Sigmoid colon (tissue), 7 donors: ENCODE measurements around the gene MPZL2. TPM values are rescaled to one million over a fixed set of nuclear protein-coding genes. Genes with fewer than 3 reads are reported as not detected.

Source experiments
- DNase-seq: peaks from one replicate; pipeline ENCODE4 v3.0.0-alpha.2; 2019
- H3K27ac ChIP-seq, 4 donors: fragments of 200-600 bp; sonication (generic); one replicate each; pipeline ENCODE4 v1.5.1; 2016 to 2019; ENCODE audit warnings: mild to moderate bottlenecking in 1 of 4
- H3K27me3 ChIP-seq, 3 donors: fragments of 200-600 bp; sonication (generic); one replicate each; pipeline ENCODE4 v1.5.1; 2019; ENCODE audit warnings: mild to moderate bottlenecking in 1 of 3
- H3K36me3 ChIP-seq, 4 donors: fragments of 200-600 bp; sonication (generic); one replicate each; pipeline ENCODE4 v1.5.1; 2016 to 2019
- H3K4me1 ChIP-seq, 4 donors: fragments of 200-600 bp; sonication (generic); one replicate each; pipeline ENCODE4 v1.5.1; 2017 to 2019
- H3K4me3 ChIP-seq, 4 donors: fragments of 200-600 bp; sonication (generic); one replicate each; pipeline ENCODE4 v1.5.1; 2017 to 2019; ENCODE audit warnings: mild to moderate bottlenecking in 2 of 4, moderate library complexity in 1 of 4
- H3K9me3 ChIP-seq, 4 donors: fragments of 200-600 bp in 3 of 4; sonication (generic) in 3 of 4; one replicate each; pipeline versions ENCODE4 v1.5.1 to v1.6.1; 2013 to 2019
- EP300 ChIP-seq, 4 donors: sonication (generic); formaldehyde crosslinking; IDR thresholded peaks; one replicate each; pipeline ENCODE4 v1.6.1; 2017; ENCODE audit warnings: antibody characterized with exemption in 4 of 4
- POLR2A ChIP-seq, 2 donors: fragments of 450-650 bp; IDR thresholded peaks; one replicate each; pipeline ENCODE4 v1.6.1; 2016; ENCODE audit warnings: antibody characterized with exemption in 2 of 2, mild to moderate bottlenecking in 2 of 2, moderate library complexity in 2 of 2
- POLR2AphosphoS5 ChIP-seq, 4 donors: sonication (generic); formaldehyde crosslinking; IDR thresholded peaks; one replicate each; pipeline ENCODE4 v1.6.1; 2017; ENCODE audit warnings: antibody characterized with exemption in 4 of 4
- WGBS, 2 donors: extraction: QIAGEN DNeasy Blood & Tissue Kit; methylation state at CpG; one replicate each; pipeline ENCODE4 v1.1.7; 2013; 5-methylcytosine and 5-hydroxymethylcytosine counted together
- intact Hi-C: fragments of 100-400 bp; cut with DNase I; formaldehyde crosslinking; loops from one replicate; pipeline ENCODE4 v1.15.1; 2023
- polyA plus RNA-seq, 3 donors: library from polyadenylated mRNA; stranded (reverse); fragments of 200-250 nt; gene quantifications; one replicate each; pipeline ENCODE4 v1.2.3, GENCODE V29; 2013
- total RNA-seq, 4 donors: library from RNA; depleted of rRNA; stranded (reverse); fragments of >200 nt; gene quantifications; one replicate each; pipeline ENCODE4 v1.1.0, GENCODE V29; 2016
- TF ChIP-seq, protein P1 (sequence below), 4 experiments: fragments of 450-650 bp in 3 of 4; fragments of 200-600 bp in 1 of 4; IDR thresholded peaks; one replicate each; pipeline ENCODE4 v1.5.1; 2016 to 2019; ENCODE audit warnings: antibody characterized with exemption in 4 of 4, mild to moderate bottlenecking in 3 of 4, moderate library complexity in 2 of 4
- donor health status: healthy with polysubstance abuse.
- donor health status: Bipolar disorder and iron deficiency.
- donor health status: healthy.

MPZL2 gene
- total and polyA plus RNA-seq, 7 donors = 7.7 to 27.6 (median 9.6) TPM

DNA sequence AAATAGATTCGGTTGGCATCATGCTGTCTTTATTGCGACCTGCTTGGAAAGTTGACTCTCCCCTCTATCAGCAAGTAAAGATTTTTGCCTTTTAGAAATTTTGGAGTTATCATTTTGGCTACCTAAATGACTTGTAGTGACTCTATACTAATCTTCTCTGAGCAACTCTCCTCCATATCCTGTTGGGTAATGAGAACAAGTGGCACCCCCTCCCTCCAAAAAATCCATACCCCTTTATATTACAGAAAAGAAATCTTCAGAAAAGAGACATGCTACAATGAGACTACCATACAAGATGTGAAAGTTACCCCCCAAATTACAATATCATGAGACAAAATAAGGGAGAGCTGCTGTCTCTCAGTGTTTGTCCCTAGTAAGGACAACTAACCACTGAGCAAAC is 40.5 kb downstream of the MPZL2 start:
- WGBS, 2 donors = 53 to 76% methylated on average over 2 of the region's 2 CpGs
- no peak overlapping the region for H3K27ac ChIP-seq
- no peaks in the 10 kb centered on the region for H3K36me3 ChIP-seq
- no peak for TF ChIP-seq EP300 (IDR thresholded peaks at IDR 0.05)
- H3K27me3 ChIP-seq = peaks cover 0 to 20% (median 7%) of the 10 kb centered on the region in 3 donors
- no peaks in the 10 kb centered on the region for H3K4me1 ChIP-seq
- DNase-seq = no peak
- H3K9me3 ChIP-seq = no peaks in the 10 kb centered on the region
- H3K4me3 ChIP-seq = peak overlapping the region in 1 of 4 donors; percentile 28
- intact Hi-C loops = no loop called here

DNA sequence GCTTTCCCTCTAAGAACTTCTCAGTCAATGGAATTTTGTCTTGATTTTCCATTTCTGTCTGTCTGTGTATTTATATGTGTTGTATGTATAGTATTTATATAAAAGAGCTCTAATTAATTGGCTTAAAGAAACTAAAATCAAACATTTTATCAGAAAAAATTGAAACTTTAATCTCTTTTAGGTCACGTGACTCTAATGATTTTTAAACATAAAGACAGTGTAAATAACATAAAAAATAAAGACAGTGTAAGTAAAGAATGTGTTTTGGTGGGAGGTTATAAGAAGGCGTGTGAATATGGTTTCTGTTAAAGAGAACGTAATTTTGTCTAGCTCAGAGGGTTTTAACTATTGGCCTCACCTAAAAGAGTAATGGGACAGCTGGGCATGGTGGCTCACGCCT is 41.7 kb downstream of the MPZL2 start:
- H3K27me3 ChIP-seq = peaks cover 0 to 26% (median 7%) of the 10 kb centered on the region in 3 donors
- 55 to 74% methylated on average over 4 of the region's 4 CpGs for WGBS, 2 donors
- intact Hi-C loops = no loop called here
- no peaks in the 10 kb centered on the region for H3K9me3 ChIP-seq
- no peak overlapping the region for H3K27ac ChIP-seq
- no peaks in the 10 kb centered on the region for H3K4me1 ChIP-seq
- no peaks in the 10 kb centered on the region for H3K36me3 ChIP-seq
- TF ChIP-seq POLR2AphosphoS5 (IDR thresholded peaks at IDR 0.05) (no peak), POLR2A (IDR thresholded peaks at IDR 0.05) (no peak), EP300 (IDR thresholded peaks at IDR 0.05) (no peak)
- TF ChIP-seq, protein P1, sequence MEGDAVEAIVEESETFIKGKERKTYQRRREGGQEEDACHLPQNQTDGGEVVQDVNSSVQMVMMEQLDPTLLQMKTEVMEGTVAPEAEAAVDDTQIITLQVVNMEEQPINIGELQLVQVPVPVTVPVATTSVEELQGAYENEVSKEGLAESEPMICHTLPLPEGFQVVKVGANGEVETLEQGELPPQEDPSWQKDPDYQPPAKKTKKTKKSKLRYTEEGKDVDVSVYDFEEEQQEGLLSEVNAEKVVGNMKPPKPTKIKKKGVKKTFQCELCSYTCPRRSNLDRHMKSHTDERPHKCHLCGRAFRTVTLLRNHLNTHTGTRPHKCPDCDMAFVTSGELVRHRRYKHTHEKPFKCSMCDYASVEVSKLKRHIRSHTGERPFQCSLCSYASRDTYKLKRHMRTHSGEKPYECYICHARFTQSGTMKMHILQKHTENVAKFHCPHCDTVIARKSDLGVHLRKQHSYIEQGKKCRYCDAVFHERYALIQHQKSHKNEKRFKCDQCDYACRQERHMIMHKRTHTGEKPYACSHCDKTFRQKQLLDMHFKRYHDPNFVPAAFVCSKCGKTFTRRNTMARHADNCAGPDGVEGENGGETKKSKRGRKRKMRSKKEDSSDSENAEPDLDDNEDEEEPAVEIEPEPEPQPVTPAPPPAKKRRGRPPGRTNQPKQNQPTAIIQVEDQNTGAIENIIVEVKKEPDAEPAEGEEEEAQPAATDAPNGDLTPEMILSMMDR (IDR thresholded peaks at IDR 0.05) = no peak
- H3K4me3 ChIP-seq = no peak overlapping the region
- DNase-seq = no peak

DNA sequence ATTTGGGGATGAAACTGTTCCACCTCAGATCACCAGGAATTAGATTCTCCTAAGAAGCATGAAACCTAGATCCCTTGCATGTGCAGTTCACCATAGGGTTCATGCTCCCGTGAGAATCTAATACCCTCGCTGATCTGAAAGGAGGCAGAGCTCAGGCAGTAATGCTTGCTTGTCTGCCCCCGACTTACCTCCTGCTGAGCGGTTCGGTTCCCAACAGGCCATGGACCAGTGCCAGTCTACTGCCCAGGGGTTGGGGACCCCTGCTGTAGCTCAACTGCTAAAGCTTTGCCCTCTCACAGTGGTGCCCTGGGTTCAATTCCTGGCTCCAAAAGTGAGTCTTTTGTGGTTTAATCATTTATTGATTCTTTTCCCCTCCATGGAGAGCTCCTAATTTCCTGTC is 42.7 kb downstream of the MPZL2 start:
- peaks cover 0 to 26% (median 7%) of the 10 kb centered on the region in 3 donors for H3K27me3 ChIP-seq
- intact Hi-C loops = no loop called here

DNA sequence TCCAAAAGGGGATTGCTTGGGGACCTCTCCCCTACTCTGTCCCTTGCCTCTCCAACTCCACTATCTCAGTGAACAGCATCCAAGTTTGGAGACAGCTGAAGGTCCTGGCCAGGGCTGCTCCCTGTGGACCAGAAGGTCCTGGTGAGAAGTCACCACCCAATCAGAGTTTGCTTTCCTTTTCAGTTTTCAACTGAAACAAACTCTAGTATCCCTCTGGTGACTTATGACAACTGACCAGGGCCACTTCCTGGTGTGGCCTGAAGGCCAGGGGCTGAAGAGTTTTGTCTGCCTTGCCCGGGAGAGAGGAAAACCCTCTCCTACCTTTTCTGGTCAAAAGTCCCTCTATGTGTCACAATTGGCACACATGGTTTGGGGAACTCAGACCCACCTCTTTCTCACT is 44.4 kb downstream of the MPZL2 start:
- WGBS, 2 donors = 65 to 83% methylated on average over 1 of the region's 1 CpG
- DNase-seq = no peak
- TF ChIP-seq, protein P1 (IDR thresholded peaks at IDR 0.05) = no peak
- TF ChIP-seq EP300 (IDR thresholded peaks at IDR 0.05) = no peak
- TF ChIP-seq POLR2A (IDR thresholded peaks at IDR 0.05) = no peak
- no peak for TF ChIP-seq POLR2AphosphoS5 (IDR thresholded peaks at IDR 0.05)
- Histone ChIP-seq H3K4me1 (no peaks in the 10 kb centered on the region), H3K27me3 (peaks cover 0 to 26% (median 7%) of the 10 kb centered on the region in 3 donors), H3K36me3 (no peaks in the 10 kb centered on the region), H3K4me3 (no peak overlapping the region), H3K27ac (no peak overlapping the region), H3K9me3 (no peaks in the 10 kb centered on the region)
- intact Hi-C loops = no loop called here

More for the DNA sequence above, 42.7 kb downstream of the MPZL2 start:
- no peak for DNase-seq
- H3K27ac ChIP-seq = no peak overlapping the region
- no peaks in the 10 kb centered on the region for H3K9me3 ChIP-seq
- H3K4me3 ChIP-seq = no peak overlapping the region
- TF ChIP-seq EP300 (IDR thresholded peaks at IDR 0.05) = no peak
- TF ChIP-seq, protein P1 (IDR thresholded peaks at IDR 0.05) = no peak
- TF ChIP-seq POLR2A (IDR thresholded peaks at IDR 0.05) = no peak
- TF ChIP-seq POLR2AphosphoS5 (IDR thresholded peaks at IDR 0.05) = no peak
- no peaks in the 10 kb centered on the region for H3K4me1 ChIP-seq
- 88% methylated on average over 5 of the region's 5 CpGs for WGBS, 2 donors
- H3K36me3 ChIP-seq = no peaks in the 10 kb centered on the region

DNA sequence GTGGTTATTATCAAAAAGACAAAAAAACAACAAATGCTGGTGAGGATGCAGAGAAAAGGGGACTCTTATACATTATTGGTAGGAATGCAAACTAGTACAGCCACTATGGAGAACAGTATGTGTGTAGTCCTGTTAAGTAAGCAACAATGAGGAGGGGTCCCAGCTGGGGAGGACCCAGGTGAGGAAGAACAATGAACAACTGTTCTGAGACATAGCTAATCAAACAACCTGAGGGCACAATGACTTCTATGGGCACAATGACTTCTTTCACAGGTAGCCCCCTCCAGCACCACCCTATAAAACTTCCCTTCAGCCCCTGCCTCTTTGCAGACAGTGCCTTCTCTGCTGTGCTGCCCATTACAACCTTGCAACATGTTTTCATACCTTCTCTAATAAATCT is 44.9 kb downstream of the MPZL2 start:
- intact Hi-C loops = no loop called here
- TF ChIP-seq, protein P1 (IDR thresholded peaks at IDR 0.05) = no peak
- TF ChIP-seq EP300 (IDR thresholded peaks at IDR 0.05) (no peak), POLR2A (IDR thresholded peaks at IDR 0.05) (no peak), POLR2AphosphoS5 (IDR thresholded peaks at IDR 0.05) (no peak)
- DNase-seq = no peak
- H3K9me3 ChIP-seq = no peaks in the 10 kb centered on the region
- no peaks in the 10 kb centered on the region for H3K36me3 ChIP-seq
- peaks cover 0 to 26% (median 7%) of the 10 kb centered on the region in 3 donors for H3K27me3 ChIP-seq
- no peaks in the 10 kb centered on the region for H3K4me1 ChIP-seq
- H3K27ac ChIP-seq = no peak overlapping the region
- no peak overlapping the region for H3K4me3 ChIP-seq
